B cell (primary cell): ENCODE data around the gene ARMH3.

Experiments used
- CTCF ChIP-seq: fragments of 200-600 bp; IDR thresholded peaks from one replicate; pipeline ENCODE4 v1.8.0; 2022; ENCODE audit warnings: antibody characterized with exemption, mild to moderate bottlenecking
- EZH2 ChIP-seq: IDR thresholded peaks from 2 replicates; pipeline ENCODE4 v1.6.1; 2012; ENCODE audit warnings: borderline replicate concordance, low read depth, mild to moderate bottlenecking, moderate library complexity, low read length; ENCODE audit not compliant: insufficient read depth, poor library complexity, severe bottlenecking

GRCh38 chr10:101939729-101940128 lies 116.2 kb downstream of the ARMH3 start:
- no peak for TF ChIP-seq CTCF
- TF ChIP-seq EZH2 = no peak
